ENCODE results near the gene GRIP1.

DNA sequence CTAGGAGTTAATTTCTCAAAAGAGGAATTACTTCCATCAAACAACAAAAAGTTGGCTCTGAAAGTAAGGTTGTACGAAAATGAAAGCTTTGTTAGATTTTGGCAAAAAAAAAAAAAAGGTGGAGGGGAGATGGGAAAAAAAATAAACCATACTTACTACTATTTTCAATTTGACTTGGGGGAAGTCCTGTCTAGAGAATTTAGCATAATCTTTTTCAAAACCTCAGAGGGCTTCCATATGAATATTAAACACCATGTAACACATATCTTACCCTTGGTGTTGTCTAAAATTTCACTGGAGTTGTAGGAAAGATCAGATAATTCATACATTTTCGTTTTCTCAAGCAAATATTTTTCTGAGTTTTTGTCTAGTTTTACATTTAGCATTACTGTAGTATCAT is 17.5 kb downstream of the GRIP1 start:
- TF ChIP-seq CTCF (conservative IDR thresholded peaks at IDR 0.05; ENCODE audit: low read depth in 2 of 2) (no peak), EZH2 (IDR thresholded peaks at IDR 0.05; ENCODE audit: low read depth, unreplicated experiment) (no peak), POLR2AphosphoS5 (IDR thresholded peaks at IDR 0.05; ENCODE audit: low read depth) (no peak), JUNB (IDR thresholded peaks at IDR 0.05; ENCODE audit: unreplicated experiment) (no peak), CREB1 (CRISPR knock-in tag; IDR thresholded peaks at IDR 0.05; ENCODE audit: low read depth) (no peak), STAT1 (IDR thresholded peaks at IDR 0.05; ENCODE audit: unreplicated experiment) (no peak)
